SJSA1 (cell line): Measurements from ENCODE around the gene ZNF778. TPM values are rescaled to one million over a fixed set of nuclear protein-coding genes. Genes with fewer than 3 reads are reported as not detected.
A peak's percentile ranks its signal among the peaks of the same experiment; 100 is the strongest.
"Not testable (repeated sequence)": the region's sequence is repeated elsewhere in the genome, so short reads cannot be mapped to it uniquely, and the experiment has no call there.

Source experiments
- DNase-seq, 2 experiments: peaks; one replicate each; pipeline ENCODE4 v3.0.0-alpha.2; 2015 to 2020; ENCODE audit warnings: low spot score in 2 of 2, low read depth in 1 of 2
- H3K27ac ChIP-seq: fragments of 250-450 bp; sonication (Bioruptor Pico); 2 replicates; pipeline ENCODE4 v1.5.1; 2020; ENCODE audit warnings: mild to moderate bottlenecking, moderate library complexity
- H3K27me3 ChIP-seq: fragments of 250-450 bp; sonication (Bioruptor Pico); replicated peaks from 2 replicates; pipeline ENCODE4 v1.5.1; 2020; ENCODE audit warnings: mild to moderate bottlenecking, moderate library complexity
- H3K36me3 ChIP-seq: fragments of 250-450 bp; sonication (Bioruptor Pico); 2 replicates; pipeline ENCODE4 v1.5.1; 2020; ENCODE audit warnings: mild to moderate bottlenecking
- H3K4me1 ChIP-seq: fragments of 250-450 bp; sonication (Bioruptor Pico); replicated peaks from 2 replicates; pipeline ENCODE4 v1.6.1; 2021; ENCODE audit warnings: mild to moderate bottlenecking
- H3K4me3 ChIP-seq: fragments of 250-450 bp; sonication (Bioruptor Pico); 2 replicates; pipeline ENCODE4 v1.5.1; 2020; ENCODE audit warnings: mild to moderate bottlenecking
- H3K9me3 ChIP-seq: fragments of 250-450 bp; sonication (Bioruptor Pico); replicated peaks from 2 replicates; pipeline ENCODE4 v1.5.1; 2020; ENCODE audit warnings: mild to moderate bottlenecking
- total RNA-seq: library from RNA; depleted of rRNA; stranded (reverse); fragments of >200 nt; shearing (Covaris generic); gene quantifications from 2 replicates; pipeline ENCODE4 v1.2.3, GENCODE V29; 2014

ZNF778 gene
- total RNA-seq, 1 experiment from 2014 or later, result 13.1 TPM

DNA sequence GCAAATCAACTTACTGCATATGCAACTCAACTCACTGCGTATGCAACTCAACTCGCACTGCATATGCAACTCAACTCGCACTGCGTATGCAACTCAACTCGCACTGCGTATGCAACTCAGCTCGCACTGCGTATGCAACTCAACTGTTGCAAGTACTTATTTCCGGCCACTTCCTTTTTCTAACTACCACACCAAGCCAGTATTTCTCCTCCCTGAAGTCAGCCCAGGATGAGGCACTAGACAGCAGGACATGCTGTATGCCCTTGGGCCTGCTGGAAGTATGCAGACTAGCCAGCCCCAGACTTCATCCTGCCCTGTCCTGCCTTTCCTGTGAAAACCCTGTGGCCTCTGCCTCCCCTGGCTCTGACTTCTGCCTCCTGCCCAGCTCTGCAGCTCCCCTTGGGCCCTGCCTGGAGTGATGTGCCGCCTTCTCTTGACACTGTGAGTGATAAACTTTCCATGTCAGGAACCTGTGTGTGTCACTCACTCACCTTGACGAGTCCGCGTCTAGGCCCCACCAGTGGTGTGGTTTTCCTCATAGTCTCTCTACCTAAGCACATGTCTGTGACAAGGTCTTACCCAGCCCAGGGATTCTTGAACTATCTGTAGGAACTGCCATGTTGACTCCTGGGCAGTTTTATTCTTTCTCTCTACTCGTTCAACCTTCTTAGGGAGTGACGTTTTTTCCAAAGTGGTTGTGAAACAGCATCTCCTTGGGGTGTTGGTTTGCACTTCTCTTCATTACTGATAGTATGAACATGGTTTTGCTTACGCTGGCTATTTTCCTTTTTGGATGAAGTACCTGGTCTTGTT, 16.4 kb downstream of the ZNF778 start:
- Histone ChIP-seq H3K36me3 (peaks cover 43% of the 10 kb centered on the region), H3K4me1 (no peaks in the 10 kb centered on the region), H3K27me3 (no peaks in the 10 kb centered on the region), H3K4me3 (no peak overlapping the region), H3K27ac (no peak overlapping the region), H3K9me3 (no peaks in the 10 kb centered on the region; the same call in 1 of the 2 replicates)
- no peak for DNase-seq

DNA sequence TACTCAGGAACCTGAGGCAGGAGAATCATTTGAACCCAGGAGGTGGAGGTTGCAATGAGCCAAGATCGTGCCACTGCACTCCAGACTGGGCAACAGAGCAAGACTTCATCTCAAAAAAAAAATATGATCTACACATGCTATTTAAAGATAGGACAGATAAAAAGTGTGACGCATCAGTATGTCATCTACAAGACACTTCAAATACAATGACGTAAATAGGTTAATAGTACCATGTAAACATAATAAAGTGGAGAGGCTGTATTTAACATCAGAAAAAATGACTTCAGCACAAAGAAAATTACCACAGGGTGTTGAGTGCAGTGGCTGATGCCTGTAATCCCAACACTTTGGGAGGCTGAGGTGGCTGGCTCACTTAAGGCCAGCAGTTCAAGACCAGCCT, 20.2 kb downstream of the ZNF778 start:
- peaks cover 19% of the 10 kb centered on the region for H3K36me3 ChIP-seq
- no peak overlapping the region for H3K4me3 ChIP-seq

DNA sequence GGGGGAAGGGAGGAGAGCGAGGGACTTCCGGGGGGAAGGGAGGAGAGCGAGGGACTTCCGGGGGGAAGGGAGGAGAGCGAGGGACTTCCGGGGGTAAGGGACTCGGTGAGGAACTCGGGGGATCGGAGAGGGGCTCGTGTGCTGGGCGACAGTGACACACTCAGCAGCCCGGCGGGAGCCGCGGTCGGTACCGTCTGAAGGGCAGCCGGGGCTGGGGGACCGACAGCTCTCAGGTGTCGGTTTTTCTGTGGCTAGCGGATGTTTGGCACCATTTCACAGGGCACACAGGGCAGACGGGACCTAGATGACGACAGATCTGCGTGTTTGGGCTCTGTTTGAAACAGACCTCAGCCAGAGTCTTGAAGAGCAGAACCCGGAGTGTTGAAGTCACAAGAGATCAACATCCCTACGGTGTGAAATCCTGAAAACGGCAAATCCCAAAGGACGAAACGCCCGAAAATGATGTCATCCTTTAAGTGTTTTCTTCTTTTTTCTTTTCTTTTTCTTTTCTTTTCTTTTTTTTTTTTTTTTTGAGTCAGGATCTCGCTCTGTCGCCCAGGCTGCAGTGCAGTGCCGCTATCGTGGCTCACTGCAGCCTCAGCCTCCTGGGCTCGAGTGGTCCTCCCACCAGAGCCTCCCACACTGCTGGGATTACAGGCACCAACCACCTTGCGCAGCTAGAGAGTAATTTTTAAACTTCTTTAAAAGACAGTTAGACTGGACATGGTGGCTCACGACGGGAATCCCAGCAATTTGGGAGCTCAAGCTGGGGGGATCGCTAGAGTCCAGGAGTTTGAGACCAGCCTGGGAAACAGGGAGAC, 23.9 kb downstream of the ZNF778 start:
- H3K27ac ChIP-seq, result peak overlapping the region; percentile 96
- H3K27me3 ChIP-seq, result peaks cover 7% of the 10 kb centered on the region
- peak overlapping the region; percentile 90 for H3K4me3 ChIP-seq
- DNase-seq, result peak; percentile 75 to 91
- no peaks in the 10 kb centered on the region for H3K9me3 ChIP-seq
- peaks cover 8% of the 10 kb centered on the region for H3K4me1 ChIP-seq
- H3K36me3 ChIP-seq, result peaks cover 3% of the 10 kb centered on the region; the same call in 1 of the 2 replicates

More for the DNA sequence above, 20.2 kb downstream of the ZNF778 start:
- Histone ChIP-seq H3K9me3 (no peaks in the 10 kb centered on the region), H3K27me3 (no peaks in the 10 kb centered on the region), H3K27ac (no peak overlapping the region), H3K4me1 (peaks cover 8% of the 10 kb centered on the region)
- DNase-seq, result no peak

DNA sequence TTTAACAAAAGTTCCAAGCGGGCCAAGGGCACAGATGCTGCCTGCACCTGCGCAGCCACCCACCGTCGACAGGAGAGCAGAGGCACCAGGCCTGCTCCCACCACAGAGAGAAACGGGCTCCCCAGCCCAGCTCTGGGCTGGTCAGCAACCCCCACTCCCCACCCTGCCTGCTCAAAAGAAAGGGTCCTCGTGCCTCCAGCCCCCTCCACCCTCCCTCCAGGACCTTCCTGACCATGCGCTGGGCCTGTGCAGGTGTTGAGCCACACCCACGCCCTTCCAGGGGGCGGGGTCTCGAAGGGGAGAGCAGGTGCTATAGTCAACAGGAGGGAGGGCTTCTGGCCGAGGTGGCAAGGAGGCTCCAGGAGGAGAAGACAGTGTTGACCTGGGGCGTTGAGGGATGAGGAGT, 25.3 kb downstream of the ZNF778 start:
- no peak for DNase-seq
- Histone ChIP-seq H3K4me3 (no peak overlapping the region), H3K9me3 (0 out of 2 replicates have a peak, but pooled peaks cover 4% of the 10 kb centered on the region), H3K4me1 (peaks cover 13% of the 10 kb centered on the region), H3K27me3 (peaks cover 14% of the 10 kb centered on the region), H3K36me3 (peaks cover 3% of the 10 kb centered on the region; the same call in 1 of the 2 replicates), H3K27ac (no peak overlapping the region)

DNA sequence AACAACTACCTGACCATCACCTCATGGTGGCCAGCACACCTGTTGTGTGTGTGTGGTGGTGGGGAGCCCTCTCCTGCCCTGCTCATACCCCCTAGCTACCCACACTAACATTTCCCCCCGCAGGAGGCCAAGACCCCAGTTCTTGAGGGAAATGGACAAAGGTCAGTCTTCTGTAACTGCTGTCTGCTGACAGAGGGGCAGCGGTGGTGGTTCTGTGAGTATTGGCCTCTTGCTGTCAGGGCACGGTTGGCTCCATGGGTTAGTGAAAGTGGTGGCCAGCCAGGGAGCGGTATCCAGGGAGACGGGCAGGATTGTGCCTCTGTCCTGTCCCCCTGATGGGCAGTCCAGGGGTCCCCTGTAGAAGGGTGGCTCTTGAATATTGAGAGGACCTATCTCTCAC, 26.2 kb downstream of the ZNF778 start:
- Histone ChIP-seq H3K27ac (no peak overlapping the region), H3K4me1 (peaks cover 13% of the 10 kb centered on the region), H3K36me3 (peaks cover 3% of the 10 kb centered on the region; the same call in 1 of the 2 replicates), H3K9me3 (0 out of 2 replicates have a peak, but pooled peaks cover 8% of the 10 kb centered on the region), H3K4me3 (no peak overlapping the region), H3K27me3 (peaks cover 14% of the 10 kb centered on the region)
- no peak for DNase-seq

DNA sequence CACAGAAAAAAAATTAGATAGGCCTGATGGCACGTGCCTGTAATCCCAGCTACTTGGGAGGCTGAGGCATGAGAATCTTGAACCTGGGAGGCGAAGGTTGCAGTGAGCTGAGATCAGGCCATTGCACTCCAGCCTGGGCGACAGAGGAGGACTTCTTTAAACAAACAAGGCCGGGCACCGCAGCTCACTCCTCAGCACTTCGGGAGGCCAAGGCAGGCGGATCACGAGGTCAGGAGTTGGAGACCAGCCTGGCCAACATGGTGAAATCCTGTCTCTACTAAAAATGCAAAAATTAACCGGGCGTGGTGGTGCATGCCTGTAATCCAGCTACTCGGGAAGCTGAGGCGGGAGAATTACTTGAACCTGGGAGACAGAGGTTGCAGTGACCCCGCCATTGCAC, 26.8 kb downstream of the ZNF778 start:
- Histone ChIP-seq H3K27me3 (peaks cover 14% of the 10 kb centered on the region), H3K4me1 (peaks cover 13% of the 10 kb centered on the region)
- H3K36me3 ChIP-seq, H3K9me3 ChIP-seq, DNase-seq, H3K4me3 ChIP-seq, H3K27ac ChIP-seq: not testable (repeated sequence)

DNA sequence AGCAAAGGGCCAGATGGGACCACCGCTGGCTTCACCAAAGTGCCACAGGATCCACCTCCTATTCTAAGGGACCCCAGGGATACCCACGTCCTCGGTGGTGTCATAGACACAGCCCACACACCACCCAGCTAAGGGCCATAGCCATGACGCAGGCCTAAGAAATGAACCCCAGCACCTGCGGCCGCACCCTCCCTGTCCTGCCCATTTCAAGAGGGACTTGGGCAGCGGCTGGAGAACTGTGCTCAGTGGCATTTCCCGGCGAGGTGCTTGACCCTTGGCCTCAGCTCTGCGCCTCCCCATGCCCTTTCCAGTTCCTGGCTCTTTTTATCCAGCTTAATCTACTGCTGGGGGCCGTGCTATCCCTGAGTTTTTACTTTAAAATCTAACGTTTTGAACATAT, 27.3 kb downstream of the ZNF778 start:
- H3K27me3 ChIP-seq, result peaks cover 14% of the 10 kb centered on the region
- no peak for DNase-seq
- 0 out of 2 replicates have a peak, but pooled peaks cover 9% of the 10 kb centered on the region for H3K9me3 ChIP-seq

DNA sequence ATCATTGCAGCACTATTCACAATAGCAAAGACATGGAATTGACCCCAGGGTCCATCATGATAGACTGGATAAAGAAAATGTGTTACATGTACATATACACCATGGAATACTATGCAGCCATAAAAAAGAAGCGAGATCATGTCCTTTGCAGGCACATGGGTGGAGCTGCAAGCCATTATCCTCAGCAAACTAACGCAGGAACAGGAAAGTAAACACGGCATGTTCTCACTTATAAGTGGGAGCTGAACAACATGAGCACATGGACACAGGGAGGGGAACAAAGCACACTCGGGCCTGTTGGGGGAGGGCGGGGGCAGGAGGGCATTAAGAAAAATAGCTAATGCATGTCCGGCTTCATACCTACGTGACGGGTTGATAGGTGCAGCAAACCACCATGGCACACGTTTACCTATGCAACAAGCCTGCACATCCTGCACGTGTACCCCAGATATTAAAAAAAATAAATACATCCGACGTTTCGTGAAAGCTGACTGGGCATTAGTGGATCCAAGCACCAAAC, 28.9 kb downstream of the ZNF778 start:
- H3K4me3 ChIP-seq, result peak overlapping the region; percentile 36; the same call in 1 of the 2 replicates
- H3K36me3 ChIP-seq, result no peaks in the 10 kb centered on the region
- H3K4me1 ChIP-seq, result peaks cover 8% of the 10 kb centered on the region
- H3K9me3 ChIP-seq, result 0 out of 2 replicates have a peak, but pooled peaks cover 9% of the 10 kb centered on the region
- no peak for DNase-seq
- H3K27me3 ChIP-seq, result peaks cover 14% of the 10 kb centered on the region
- H3K27ac ChIP-seq, result no peak overlapping the region

More for the DNA sequence above, 27.3 kb downstream of the ZNF778 start:
- Histone ChIP-seq H3K27ac (no peak overlapping the region), H3K4me1 (peaks cover 13% of the 10 kb centered on the region), H3K4me3 (no peak overlapping the region), H3K36me3 (peaks cover 3% of the 10 kb centered on the region; the same call in 1 of the 2 replicates)

DNA sequence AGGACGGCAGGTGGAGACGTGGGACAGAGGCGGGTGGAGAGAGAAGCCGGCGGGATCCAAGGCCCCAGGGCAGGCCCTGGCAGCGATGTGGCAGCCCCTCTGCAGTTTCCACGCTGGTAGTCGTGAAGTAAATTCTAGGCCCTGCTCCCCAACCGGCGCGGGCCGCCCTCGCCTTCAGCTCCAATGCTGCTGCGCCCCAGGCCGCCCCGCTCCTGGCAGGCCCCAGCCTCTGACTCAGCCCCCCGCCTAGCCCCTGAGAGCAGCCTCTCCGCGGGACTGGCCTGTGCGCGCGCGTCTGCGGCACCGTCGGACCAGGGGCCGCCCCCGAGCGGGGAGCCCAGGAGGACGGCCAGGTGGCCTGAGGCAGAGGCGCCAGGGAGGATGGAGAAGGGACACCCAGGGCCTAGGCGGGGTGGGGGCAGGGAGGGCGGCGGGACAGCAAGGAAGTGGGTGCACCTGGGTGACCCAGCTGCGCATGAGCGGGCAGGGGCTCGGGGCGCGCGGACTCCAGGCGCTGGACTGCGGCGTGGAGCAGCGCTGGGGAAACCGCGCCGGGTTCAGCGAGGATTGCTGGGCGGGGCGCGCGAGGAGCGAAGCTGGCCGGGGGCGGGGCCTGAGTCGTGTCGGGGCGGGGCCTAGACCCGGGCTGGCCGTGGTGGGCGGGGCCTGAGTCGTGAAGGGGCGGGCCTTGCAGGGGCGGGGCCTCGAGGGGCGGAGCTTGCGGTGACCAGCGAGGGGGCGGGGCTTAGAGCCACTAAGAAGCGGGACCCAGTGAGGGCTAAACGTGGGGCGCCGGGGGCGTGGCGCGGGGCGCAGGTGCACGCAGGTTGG, 29.6 kb downstream of the ZNF778 start:
- no peak overlapping the region for H3K27ac ChIP-seq

DNA sequence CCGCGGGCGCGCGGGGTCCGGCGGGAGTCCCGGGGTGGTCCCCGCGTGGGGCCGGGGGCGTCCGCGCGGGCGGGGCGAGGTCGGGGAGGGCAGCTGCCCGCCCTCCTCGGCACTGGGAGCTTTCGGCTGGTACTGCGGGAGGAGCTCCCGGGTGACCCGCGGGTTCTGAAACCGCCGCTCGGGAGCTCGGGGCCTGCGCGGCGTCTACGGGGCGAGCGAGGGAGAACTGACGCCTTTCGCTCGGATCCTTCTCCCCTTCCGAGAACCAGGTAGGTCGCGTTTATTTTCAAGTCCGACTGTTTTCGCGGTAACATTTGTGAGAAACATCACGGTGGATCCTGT, 30.2 kb downstream of the ZNF778 start:
- not testable (repeated sequence) for H3K27ac ChIP-seq, DNase-seq, H3K4me1 ChIP-seq, H3K9me3 ChIP-seq, H3K36me3 ChIP-seq
- Histone ChIP-seq H3K4me3 (peak overlapping the region; percentile 36), H3K27me3 (peaks cover 14% of the 10 kb centered on the region)

More for the DNA sequence above, 29.6 kb downstream of the ZNF778 start:
- Histone ChIP-seq H3K9me3 (0 out of 2 replicates have a peak, but pooled peaks cover 9% of the 10 kb centered on the region), H3K36me3 (no peaks in the 10 kb centered on the region), H3K4me3 (peak overlapping the region; percentile 36), H3K4me1 (peaks cover 5% of the 10 kb centered on the region), H3K27me3 (peaks cover 14% of the 10 kb centered on the region)
- DNase-seq, result peak in 1 of 2 experiments; percentile 76

DNA sequence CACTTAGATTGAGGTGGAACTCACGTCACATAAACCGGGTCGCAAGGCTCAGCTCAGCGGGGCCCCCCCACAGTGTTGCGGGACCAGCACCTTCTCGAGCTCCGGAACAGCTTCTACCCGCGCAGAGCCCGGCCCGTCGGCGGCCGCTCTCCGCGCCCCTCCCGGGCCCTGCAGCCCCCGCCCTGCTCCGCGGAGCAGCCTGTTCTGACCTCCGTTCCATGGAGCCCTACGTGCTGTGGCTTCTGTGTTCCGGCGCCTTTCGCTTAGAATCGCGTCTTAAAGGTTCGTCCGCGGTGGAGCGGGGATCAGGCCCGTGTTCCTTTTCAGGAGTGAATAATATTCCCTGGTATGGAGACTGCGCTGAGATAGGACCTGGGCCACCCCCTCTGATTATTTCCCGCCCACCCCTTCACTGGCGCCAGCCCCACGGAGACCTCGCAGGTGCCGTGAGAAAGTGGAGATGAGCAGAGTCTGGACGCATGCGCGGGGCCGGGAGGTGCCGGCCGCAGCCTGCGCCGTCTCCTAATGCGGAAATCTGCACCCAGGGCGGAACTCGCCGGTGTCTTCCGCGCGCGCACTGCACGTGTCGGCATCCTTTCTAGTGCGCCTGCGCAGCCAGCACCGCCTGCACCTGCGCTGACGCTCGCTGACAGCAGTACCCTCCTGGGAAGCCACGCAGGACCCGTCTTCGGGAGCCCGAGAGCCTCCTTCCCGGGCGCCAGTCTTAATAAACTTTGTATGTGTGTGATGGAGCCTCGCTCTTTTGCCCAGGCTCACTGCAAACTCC, 30.9 kb downstream of the ZNF778 start:
- no peak overlapping the region for H3K4me3 ChIP-seq
- peaks cover 14% of the 10 kb centered on the region for H3K27me3 ChIP-seq
- H3K27ac ChIP-seq, result no peak overlapping the region
- H3K4me1 ChIP-seq, result peaks cover 5% of the 10 kb centered on the region
- DNase-seq, result no peak
- 0 out of 2 replicates have a peak, but pooled peaks cover 9% of the 10 kb centered on the region for H3K9me3 ChIP-seq
- H3K36me3 ChIP-seq, result no peaks in the 10 kb centered on the region

DNA sequence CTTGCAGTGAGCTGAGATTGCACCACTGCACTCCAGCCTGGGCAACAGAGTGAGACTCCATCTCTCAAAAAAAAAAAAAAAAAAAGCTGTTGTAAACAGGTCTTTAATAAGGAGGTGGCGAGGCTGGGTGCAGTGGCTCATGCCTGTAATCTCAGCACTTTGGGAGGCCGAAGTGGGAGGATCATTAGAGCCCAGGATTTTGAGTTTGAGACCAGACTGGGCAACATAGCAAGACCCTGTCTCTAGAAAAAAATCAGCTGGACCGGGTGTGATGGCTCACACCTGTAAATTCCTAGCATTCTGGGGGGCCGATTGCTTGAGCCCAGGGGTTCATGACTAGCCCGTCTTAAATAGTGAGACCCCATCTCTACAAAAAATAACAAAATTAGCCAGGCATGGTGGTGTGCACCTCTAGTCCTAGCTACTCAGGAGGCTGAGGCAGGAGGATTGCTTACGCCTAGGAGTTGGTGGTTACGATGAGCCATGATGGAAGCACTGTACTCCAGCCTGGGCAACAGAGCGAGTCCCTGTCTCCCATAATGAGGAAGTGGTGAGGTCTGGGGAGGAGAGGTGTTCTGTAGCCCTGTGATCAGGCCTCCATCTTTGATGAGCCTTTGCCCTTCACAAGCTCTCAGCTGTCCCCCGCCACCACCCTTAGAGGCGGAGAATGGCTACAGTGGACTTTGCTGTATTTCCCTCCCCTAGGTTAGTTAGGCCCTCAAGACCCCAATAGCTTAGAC, 36.2 kb downstream of the ZNF778 start:
- no peaks in the 10 kb centered on the region for H3K36me3 ChIP-seq
- H3K9me3 ChIP-seq, result 0 out of 2 replicates have a peak, but pooled peaks cover under 1% of the 10 kb centered on the region
- H3K27ac ChIP-seq, result no peak overlapping the region
- H3K4me1 ChIP-seq, result peaks cover 17% of the 10 kb centered on the region
- no peak overlapping the region for H3K4me3 ChIP-seq
- H3K27me3 ChIP-seq, result no peaks in the 10 kb centered on the region
- no peak for DNase-seq
